ENCODE results near the gene ZCCHC8. TPM values are rescaled to one million over a fixed set of nuclear protein-coding genes. Genes with fewer than 3 reads are reported as not detected.
"Not testable (repeated sequence)": the region's sequence is repeated elsewhere in the genome, so short reads cannot be mapped to it uniquely, and the experiment has no call there.

The ZCCHC8 gene
- polyA plus RNA-seq, 2 of the 4 experiments (the other 2 are of a cell fraction): 20.9 to 40.1 TPM

DNA sequence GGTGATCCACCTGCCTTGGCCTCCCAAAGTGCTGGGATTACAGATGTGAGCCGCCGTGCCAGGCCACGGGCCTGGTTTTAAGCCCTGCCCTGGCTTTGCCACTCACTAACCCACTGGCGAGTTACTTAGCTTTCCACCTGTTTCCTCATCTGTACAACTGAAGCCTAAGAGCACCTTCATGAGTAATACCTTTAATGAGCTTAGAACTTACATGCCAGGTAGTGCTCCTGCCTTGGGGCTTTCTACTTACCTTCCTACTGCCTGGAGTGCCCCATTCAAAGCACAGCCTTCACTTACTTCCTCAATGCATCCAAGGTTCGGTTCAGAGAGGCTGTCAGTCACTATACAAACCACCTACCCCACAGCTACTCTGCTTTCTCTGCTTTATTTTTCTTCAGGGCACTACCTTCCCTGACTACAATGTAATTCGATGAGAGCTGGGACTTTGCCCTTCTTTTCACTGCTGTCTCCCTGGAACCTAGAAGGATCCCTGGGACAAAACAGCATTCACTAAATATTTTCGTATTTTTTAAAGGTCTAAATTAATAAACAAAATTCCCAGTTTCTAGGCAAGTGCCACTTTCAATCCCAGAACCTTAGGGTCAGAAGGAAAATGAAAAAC lies 13.8 kb downstream of the ZCCHC8 start:
- POLR2A ChIA-PET: interaction anchor here (0.7 kb wide), 1 partner anchor 12 kb away, joined by 3 read pairs; no protein-coding TSS in a partner anchor
- ATAC-seq (no peak), FAIRE-seq (no peak), DNase-seq (ENCODE audit: low read depth in 1 of 2, low spot score in 1 of 2) (no peak)
- no peak for TF ChIP-seq ZC3H11A (IDR thresholded peaks at IDR 0.05)
- no peak for TF ChIP-seq CHD2 (IDR thresholded peaks at IDR 0.05; ENCODE audit: low read length, partially characterized antibody)
- TF ChIP-seq CHD4 (IDR thresholded peaks at IDR 0.05; ENCODE audit: borderline replicate concordance): no peak
- TF ChIP-seq, protein P1, sequence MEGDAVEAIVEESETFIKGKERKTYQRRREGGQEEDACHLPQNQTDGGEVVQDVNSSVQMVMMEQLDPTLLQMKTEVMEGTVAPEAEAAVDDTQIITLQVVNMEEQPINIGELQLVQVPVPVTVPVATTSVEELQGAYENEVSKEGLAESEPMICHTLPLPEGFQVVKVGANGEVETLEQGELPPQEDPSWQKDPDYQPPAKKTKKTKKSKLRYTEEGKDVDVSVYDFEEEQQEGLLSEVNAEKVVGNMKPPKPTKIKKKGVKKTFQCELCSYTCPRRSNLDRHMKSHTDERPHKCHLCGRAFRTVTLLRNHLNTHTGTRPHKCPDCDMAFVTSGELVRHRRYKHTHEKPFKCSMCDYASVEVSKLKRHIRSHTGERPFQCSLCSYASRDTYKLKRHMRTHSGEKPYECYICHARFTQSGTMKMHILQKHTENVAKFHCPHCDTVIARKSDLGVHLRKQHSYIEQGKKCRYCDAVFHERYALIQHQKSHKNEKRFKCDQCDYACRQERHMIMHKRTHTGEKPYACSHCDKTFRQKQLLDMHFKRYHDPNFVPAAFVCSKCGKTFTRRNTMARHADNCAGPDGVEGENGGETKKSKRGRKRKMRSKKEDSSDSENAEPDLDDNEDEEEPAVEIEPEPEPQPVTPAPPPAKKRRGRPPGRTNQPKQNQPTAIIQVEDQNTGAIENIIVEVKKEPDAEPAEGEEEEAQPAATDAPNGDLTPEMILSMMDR (IDR thresholded peaks at IDR 0.05): no peak
- CTCF ChIA-PET: interaction anchor here (1.0 to 1.9 kb wide), 4 partner anchors 11 to 130 kb away, joined by 4 to 15 read pairs (median 6); no protein-coding TSS in a partner anchor
- no peaks in the 10 kb centered on the region for H3K9me3 ChIP-seq
- WGBS (ENCODE audit: missing lambda C conversion rate): 94% methylated on average over 7 of the region's 7 CpGs
- peaks cover 11% of the 10 kb centered on the region; the same call in 1 of the 3 replicates for H3K4me1 ChIP-seq
- no peak overlapping the region for H3K4me3 ChIP-seq
- H3K27ac ChIP-seq: no peak overlapping the region
- H3K4me2 ChIP-seq: no peak overlapping the region

DNA sequence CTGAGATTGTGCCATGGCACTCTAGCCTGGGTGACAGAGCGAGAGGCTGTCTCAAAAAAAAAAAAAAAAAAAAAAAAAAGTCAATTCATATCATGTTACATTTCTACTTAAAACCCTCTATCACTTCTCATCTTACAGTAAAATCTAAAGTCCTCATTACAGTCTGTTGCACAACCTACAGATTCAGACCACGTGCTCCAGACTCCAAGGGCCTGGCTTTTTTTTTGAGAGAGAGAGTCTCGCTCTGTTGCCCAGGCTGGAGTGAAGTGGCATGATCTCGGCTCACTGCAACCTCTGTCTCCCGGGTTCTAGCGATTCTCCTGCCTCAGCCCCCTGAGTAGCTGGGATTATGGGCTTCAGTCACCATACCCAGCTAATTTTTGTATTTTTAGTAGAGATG lies 14.4 kb downstream of the ZCCHC8 start:
- ATAC-seq: peak in 1 of 2 experiments; percentile 22; a peak in 2 of 6 replicates
- not testable (repeated sequence) for H3K27ac ChIP-seq; H3K9me3 ChIP-seq; DNase-seq (ENCODE audit: low read depth in 1 of 2, low spot score in 1 of 2); FAIRE-seq; H3K4me3 ChIP-seq; H3K4me2 ChIP-seq
- POLR2A ChIA-PET: interaction anchor here (0.6 kb wide), 1 partner anchor 1157 kb away, joined by 4 read pairs; no protein-coding TSS in a partner anchor
- H3K4me1 ChIP-seq: peaks cover 11% of the 10 kb centered on the region; the same call in 1 of the 3 replicates
- 96% methylated on average over 6 of the region's 6 CpGs for whole genome bisulfite sequencing (ENCODE audit: missing lambda C conversion rate)
- CTCF ChIA-PET: interaction anchor here (1.0 to 1.9 kb wide), 4 partner anchors 12 to 130 kb away, joined by 4 to 15 read pairs (median 6); no protein-coding TSS in a partner anchor

DNA sequence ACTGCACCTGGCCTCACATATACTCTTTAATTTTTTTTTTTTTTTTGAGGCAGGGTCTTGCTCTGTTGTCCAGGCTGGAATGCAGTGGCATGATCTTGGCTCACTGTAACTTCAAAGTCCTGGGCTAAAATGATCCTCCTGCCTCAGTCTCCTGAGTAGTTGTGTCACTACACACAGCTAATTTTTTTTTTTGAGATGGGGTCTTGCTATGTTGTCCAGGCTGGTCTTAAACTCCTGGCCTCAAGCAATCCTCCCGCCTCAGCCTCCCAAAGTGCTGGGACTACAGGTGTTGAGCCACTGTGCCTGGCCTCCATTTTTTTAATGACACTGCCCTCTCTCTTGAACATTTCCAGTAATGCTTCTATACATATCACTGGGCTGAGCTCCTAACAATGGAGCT lies 16.3 kb downstream of the ZCCHC8 start:
- not testable (repeated sequence) for H3K4me3 ChIP-seq; H3K9me3 ChIP-seq; H3K4me1 ChIP-seq; H3K27ac ChIP-seq; ATAC-seq; FAIRE-seq; DNase-seq (ENCODE audit: low read depth in 1 of 2, low spot score in 1 of 2); H3K4me2 ChIP-seq
- ChIA-PET CTCF (interaction anchor here (0.8 to 1.3 kb wide), 5 partner anchors 13 to 112 kb away, joined by 3 to 8 read pairs (median 3); no protein-coding TSS in a partner anchor), POLR2A (interaction anchor here (0.7 kb wide), 1 partner anchor 12 kb away, joined by 3 read pairs; no protein-coding TSS in a partner anchor)
- 100% methylated on average over 1 of the region's 1 CpG for WGBS (ENCODE audit: missing lambda C conversion rate)

DNA sequence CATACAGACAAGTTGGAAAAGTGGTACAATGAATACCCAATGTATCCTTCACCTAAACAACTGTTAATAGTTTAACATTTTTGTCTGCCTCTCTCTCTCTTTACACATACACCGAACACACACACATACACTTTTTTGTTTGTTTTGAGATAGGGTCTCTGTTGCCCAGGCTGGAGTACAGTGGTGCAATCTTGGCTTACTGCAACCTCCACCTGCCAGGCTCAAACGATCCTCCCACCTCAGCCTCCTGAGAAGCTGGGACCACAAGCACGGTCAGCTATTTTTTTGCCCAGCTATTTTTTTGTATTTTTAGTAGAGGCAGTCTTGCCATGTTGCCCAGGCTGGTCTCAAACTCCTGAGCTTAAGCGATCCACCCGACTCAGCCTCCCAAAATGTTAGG lies 16.8 kb downstream of the ZCCHC8 start:
- H3K4me2 ChIP-seq: no peak overlapping the region
- 93% methylated on average over 5 of the region's 5 CpGs for WGBS (ENCODE audit: missing lambda C conversion rate)
- ATAC-seq (no peak), FAIRE-seq (no peak), DNase-seq (ENCODE audit: low read depth in 1 of 2, low spot score in 1 of 2) (no peak)
- TF ChIP-seq FOXS1 (CRISPR knock-in tag; IDR thresholded peaks at IDR 0.05): no peak
- H3K4me3 ChIP-seq: no peak overlapping the region
- H3K9me3 ChIP-seq: no peaks in the 10 kb centered on the region
- ChIA-PET CTCF (interaction anchor here (0.8 to 1.3 kb wide), 6 partner anchors 11 to 112 kb away, joined by 3 to 8 read pairs (median 4); no protein-coding TSS in a partner anchor), POLR2A (interaction anchor here (1.3 kb wide), 1 partner anchor 17 kb away, joined by 3 read pairs; the partner anchor contains the start of gene ZCCHC8)
- no peak overlapping the region for H3K27ac ChIP-seq
- H3K4me1 ChIP-seq: 0 out of 3 replicates have a peak, but pooled peaks cover 3% of the 10 kb centered on the region

DNA sequence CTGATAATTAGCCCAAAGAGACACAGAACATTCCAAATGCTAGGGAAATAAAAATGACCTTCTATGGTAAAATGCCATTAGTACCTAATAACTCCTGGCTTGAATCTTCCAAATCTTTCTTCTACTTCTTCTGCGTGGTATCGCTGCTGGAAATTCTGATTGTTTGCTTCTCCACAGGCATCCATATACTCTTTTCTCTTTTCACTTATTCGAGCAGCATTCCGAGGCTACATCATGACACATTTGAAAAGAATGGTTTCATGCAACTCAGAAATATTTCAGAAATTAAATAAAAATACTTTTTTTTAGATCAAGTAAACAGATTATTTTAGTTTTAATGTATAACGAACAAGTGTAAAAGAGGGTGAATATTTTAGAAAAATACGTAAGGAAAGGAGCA lies 18.9 kb downstream of the ZCCHC8 start:
- no peak for DNase-seq (ENCODE audit: low read depth in 1 of 2, low spot score in 1 of 2)
- TF ChIP-seq HEYL (CRISPR knock-in tag; IDR thresholded peaks at IDR 0.05) (no peak), ZSCAN20 (CRISPR knock-in tag; IDR thresholded peaks at IDR 0.05) (no peak)
- Histone ChIP-seq H3K4me3 (no peak overlapping the region), H3K4me2 (no peak overlapping the region), H3K4me1 (0 out of 3 replicates have a peak, but pooled peaks cover 3% of the 10 kb centered on the region), H3K9me3 (no peaks in the 10 kb centered on the region), H3K27ac (no peak overlapping the region)
- POLR2A ChIA-PET: no interaction called here
- CTCF ChIA-PET: interaction anchor here (0.6 to 1.5 kb wide), 2 partner anchors 8 to 26 kb away, joined by 3 read pairs; no protein-coding TSS in a partner anchor
- ATAC-seq: no peak
- no peak for FAIRE-seq
- WGBS (ENCODE audit: missing lambda C conversion rate): 87% methylated on average over 6 of the region's 6 CpGs

DNA sequence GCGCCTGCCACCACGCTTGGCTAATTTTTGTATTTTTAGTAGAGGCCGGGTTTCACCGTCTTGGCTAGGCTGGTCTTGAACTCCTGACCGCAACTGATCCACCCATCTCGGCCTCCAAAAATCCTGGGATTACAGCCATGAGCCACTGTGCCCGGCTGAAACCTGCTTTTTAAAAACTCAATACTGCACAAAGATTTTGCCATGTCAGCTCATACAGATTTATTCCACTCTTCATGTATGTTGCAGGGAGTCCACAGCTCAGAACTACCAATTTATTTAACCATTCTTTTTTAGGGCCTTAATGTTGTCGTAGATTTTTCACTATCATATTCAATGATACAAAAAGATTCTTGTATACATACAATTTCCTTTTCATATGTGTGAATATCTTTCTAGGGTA lies 20.0 kb downstream of the ZCCHC8 start:
- no peak for DNase-seq (ENCODE audit: low read depth in 1 of 2, low spot score in 1 of 2)
- no peak overlapping the region for H3K27ac ChIP-seq
- ChIA-PET POLR2A (no interaction called here), CTCF (interaction anchor here (1.1 to 1.5 kb wide), 2 partner anchors 9 to 86 kb away, joined by 3 to 6 read pairs; no protein-coding TSS in a partner anchor)
- 97% methylated on average over 8 of the region's 8 CpGs for WGBS (ENCODE audit: missing lambda C conversion rate)
- H3K4me1 ChIP-seq: no peaks in the 10 kb centered on the region
- FAIRE-seq: no peak
- no peak overlapping the region for H3K4me2 ChIP-seq
- no peak for ATAC-seq
- no peak for TF ChIP-seq NFE2L2 (conservative IDR thresholded peaks at IDR 0.05; ENCODE audit: low read length)
- TF ChIP-seq MAFK (IDR thresholded peaks at IDR 0.05; ENCODE audit: partially characterized antibody): peak; percentile 68
- TF ChIP-seq, protein P2, sequence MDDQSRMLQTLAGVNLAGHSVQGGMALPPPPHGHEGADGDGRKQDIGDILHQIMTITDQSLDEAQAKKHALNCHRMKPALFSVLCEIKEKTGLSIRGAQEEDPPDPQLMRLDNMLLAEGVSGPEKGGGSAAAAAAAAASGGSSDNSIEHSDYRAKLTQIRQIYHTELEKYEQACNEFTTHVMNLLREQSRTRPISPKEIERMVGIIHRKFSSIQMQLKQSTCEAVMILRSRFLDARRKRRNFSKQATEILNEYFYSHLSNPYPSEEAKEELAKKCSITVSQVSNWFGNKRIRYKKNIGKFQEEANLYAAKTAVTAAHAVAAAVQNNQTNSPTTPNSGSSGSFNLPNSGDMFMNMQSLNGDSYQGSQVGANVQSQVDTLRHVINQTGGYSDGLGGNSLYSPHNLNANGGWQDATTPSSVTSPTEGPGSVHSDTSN (IDR thresholded peaks at IDR 0.05): no peak
- no peak overlapping the region for H3K4me3 ChIP-seq
- no peaks in the 10 kb centered on the region for H3K9me3 ChIP-seq
